ENCODE data around the gene MECP2. TPM values are rescaled to one million over a fixed set of nuclear protein-coding genes. Genes with fewer than 3 reads are reported as not detected.

MECP2 gene
- total and polyA plus RNA-seq, 2 donors (not counting 1 experiment from before 2014, with no cell fraction given): 11.5 to 24.9 TPM

DNA sequence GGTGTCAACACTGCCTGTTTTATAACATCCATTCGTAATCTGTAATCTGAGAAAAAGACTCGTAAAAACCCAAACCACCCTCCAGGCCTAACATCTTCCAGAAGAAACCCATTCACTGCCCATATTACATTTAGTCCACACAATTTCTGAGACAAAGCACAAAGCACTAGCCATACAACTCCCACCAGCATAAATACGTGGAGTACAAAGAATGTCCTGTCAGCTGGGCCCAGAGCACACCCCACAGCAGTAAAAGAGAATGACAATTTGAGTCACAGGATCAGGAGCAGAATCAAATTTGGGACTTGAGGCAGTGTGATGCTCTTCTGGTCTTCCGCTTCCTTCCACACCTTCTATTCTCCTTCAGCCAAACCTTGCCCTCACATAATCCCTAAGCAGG lies 6.8 kb downstream of the MECP2 start:
- H3K27me3 ChIP-seq (ENCODE audit: control insufficient read depth, insufficient read depth, low read length): no peaks in the 10 kb centered on the region
- no peak overlapping the region for H3K27ac ChIP-seq (ENCODE audit: insufficient read depth, low read length)
- TF ChIP-seq EZH2 (IDR thresholded peaks at IDR 0.05; ENCODE audit: low read length, missing control alignments): no peak
- TF ChIP-seq, protein P1, sequence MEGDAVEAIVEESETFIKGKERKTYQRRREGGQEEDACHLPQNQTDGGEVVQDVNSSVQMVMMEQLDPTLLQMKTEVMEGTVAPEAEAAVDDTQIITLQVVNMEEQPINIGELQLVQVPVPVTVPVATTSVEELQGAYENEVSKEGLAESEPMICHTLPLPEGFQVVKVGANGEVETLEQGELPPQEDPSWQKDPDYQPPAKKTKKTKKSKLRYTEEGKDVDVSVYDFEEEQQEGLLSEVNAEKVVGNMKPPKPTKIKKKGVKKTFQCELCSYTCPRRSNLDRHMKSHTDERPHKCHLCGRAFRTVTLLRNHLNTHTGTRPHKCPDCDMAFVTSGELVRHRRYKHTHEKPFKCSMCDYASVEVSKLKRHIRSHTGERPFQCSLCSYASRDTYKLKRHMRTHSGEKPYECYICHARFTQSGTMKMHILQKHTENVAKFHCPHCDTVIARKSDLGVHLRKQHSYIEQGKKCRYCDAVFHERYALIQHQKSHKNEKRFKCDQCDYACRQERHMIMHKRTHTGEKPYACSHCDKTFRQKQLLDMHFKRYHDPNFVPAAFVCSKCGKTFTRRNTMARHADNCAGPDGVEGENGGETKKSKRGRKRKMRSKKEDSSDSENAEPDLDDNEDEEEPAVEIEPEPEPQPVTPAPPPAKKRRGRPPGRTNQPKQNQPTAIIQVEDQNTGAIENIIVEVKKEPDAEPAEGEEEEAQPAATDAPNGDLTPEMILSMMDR (conservative IDR thresholded peaks at IDR 0.05 in 1 of 2, IDR thresholded peaks at IDR 0.05 in 1 of 2; ENCODE audit: low read depth in 1 of 2, low read length in 2 of 2): no peak
- H3K9ac ChIP-seq (ENCODE audit: insufficient read depth, low read length): no peak overlapping the region
- H3K4me1 ChIP-seq (ENCODE audit: control insufficient read depth, extremely low read depth, insufficient read depth, low read length): peaks cover 5% of the 10 kb centered on the region
- H3K79me2 ChIP-seq (ENCODE audit: control insufficient read depth, insufficient read depth, low read length): peaks cover 65% of the 10 kb centered on the region
- H3K9me3 ChIP-seq (ENCODE audit: control insufficient read depth, insufficient read depth, low read depth, low read length): no peaks in the 10 kb centered on the region
- no peaks in the 10 kb centered on the region for H4K20me1 ChIP-seq (ENCODE audit: control insufficient read depth, extremely low read depth, insufficient read depth, low read length)
- H3K4me2 ChIP-seq (ENCODE audit: extremely low read depth, insufficient read depth, low read length): no peak overlapping the region
- no peak overlapping the region for H2AFZ ChIP-seq (ENCODE audit: low read length)
- H3K36me3 ChIP-seq (ENCODE audit: control insufficient read depth, insufficient read depth, low read length): no peaks in the 10 kb centered on the region
- H3K4me3 ChIP-seq (replicated peaks in 1 of 4; ENCODE audit: control extremely low read depth in 1 of 4, insufficient read depth in 1 of 4, low read depth in 3 of 4, low read length in 4 of 4): no peak overlapping the region
- DNase-seq (ENCODE audit: low read depth in 2 of 2): no peak

DNA sequence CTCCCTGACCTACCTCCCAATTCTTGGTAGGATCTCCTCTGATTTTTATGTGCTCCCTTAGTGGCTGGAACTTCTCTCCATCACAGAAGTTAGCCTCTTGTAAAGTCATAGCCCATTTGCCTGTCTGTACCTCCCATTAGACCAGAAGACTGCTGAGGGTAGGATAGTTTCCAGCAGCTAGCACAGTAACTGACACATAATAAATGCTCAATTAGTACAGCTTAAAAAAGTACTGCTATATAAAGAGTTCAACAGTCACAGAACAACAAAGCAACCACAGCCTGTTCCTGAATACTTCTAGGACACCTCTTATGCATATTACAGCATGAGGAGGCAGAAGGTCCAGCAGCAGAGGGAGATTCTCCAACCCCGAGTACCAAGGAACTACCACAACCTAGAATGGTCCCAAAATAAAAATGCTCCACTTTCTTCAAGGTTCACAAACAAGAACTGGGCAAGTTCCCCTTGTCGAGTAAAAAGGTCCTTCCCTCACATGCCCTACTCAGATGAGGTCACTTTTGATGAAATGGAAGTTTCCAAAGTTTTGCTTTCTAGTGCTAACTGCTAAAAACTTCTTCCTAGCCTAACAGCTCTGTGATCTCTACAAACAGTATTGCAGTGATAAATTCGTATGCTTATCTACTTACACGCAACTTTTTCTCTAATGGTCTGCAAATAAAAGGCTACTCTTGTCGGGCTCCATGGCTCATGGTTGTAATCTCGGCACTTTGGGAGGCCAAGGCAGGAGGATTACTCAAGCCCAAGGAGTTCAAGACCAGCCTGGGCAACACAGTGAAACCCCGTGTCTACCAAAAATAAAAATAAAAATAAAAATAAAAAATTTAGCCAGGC lies 12.8 kb downstream of the MECP2 start:
- Histone ChIP-seq H2AFZ (ENCODE audit: low read length) (no peak overlapping the region), H3K79me2 (ENCODE audit: control insufficient read depth, insufficient read depth, low read length) (peaks cover 45% of the 10 kb centered on the region), H3K9ac (ENCODE audit: insufficient read depth, low read length) (no peak overlapping the region), H3K27ac (ENCODE audit: insufficient read depth, low read length) (no peak overlapping the region), H3K9me3 (ENCODE audit: control insufficient read depth, insufficient read depth, low read depth, low read length) (no peaks in the 10 kb centered on the region), H3K4me1 (ENCODE audit: control insufficient read depth, extremely low read depth, insufficient read depth, low read length) (peaks cover 9% of the 10 kb centered on the region), H3K36me3 (ENCODE audit: control insufficient read depth, insufficient read depth, low read length) (no peaks in the 10 kb centered on the region), H3K27me3 (ENCODE audit: control insufficient read depth, insufficient read depth, low read length) (no peaks in the 10 kb centered on the region), H3K4me2 (ENCODE audit: extremely low read depth, insufficient read depth, low read length) (no peak overlapping the region), H4K20me1 (ENCODE audit: control insufficient read depth, extremely low read depth, insufficient read depth, low read length) (no peaks in the 10 kb centered on the region), H3K4me3 (replicated peaks in 1 of 4; ENCODE audit: control extremely low read depth in 1 of 4, insufficient read depth in 1 of 4, low read depth in 3 of 4, low read length in 4 of 4) (no peak overlapping the region)
- TF ChIP-seq EZH2 (IDR thresholded peaks at IDR 0.05; ENCODE audit: low read length, missing control alignments): no peak
- TF ChIP-seq, protein P1 (conservative IDR thresholded peaks at IDR 0.05 in 1 of 2, IDR thresholded peaks at IDR 0.05 in 1 of 2; ENCODE audit: low read depth in 1 of 2, low read length in 2 of 2): no peak
- no peak for DNase-seq (ENCODE audit: low read depth in 2 of 2)

DNA sequence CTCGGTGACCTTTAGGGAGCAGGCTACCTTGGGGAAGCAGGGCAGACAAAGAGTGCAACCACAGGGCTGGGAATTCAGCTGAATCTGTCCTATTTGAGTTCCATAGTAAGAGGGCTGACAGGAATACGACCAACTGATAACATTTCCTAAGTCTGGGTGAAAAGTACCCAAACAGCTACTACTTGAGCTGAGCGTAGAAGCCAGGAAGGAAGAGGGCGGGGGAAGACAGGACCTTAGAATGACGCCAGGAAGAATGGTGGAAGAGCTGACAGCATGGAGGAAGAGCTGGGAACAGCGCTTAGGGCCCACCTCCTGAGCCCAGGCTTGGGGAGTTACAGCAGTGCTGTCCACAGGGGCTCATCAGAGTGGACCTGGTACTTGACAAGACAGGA lies 14.4 kb downstream of the MECP2 start:
- peak overlapping the region; percentile 38 for H3K4me2 ChIP-seq (ENCODE audit: extremely low read depth, insufficient read depth, low read length)
- peaks cover 9% of the 10 kb centered on the region for H3K4me1 ChIP-seq (ENCODE audit: control insufficient read depth, extremely low read depth, insufficient read depth, low read length)
- no peak for DNase-seq (ENCODE audit: low read depth in 2 of 2)
- no peak overlapping the region for H2AFZ ChIP-seq (ENCODE audit: low read length)
- H3K27ac ChIP-seq (ENCODE audit: insufficient read depth, low read length): no peak overlapping the region
- H3K9me3 ChIP-seq (ENCODE audit: control insufficient read depth, insufficient read depth, low read depth, low read length): no peaks in the 10 kb centered on the region
- TF ChIP-seq, protein P1 (conservative IDR thresholded peaks at IDR 0.05 in 1 of 2, IDR thresholded peaks at IDR 0.05 in 1 of 2; ENCODE audit: low read depth in 1 of 2, low read length in 2 of 2): no peak
- no peak for TF ChIP-seq EZH2 (IDR thresholded peaks at IDR 0.05; ENCODE audit: low read length, missing control alignments)
- no peak overlapping the region for H3K9ac ChIP-seq (ENCODE audit: insufficient read depth, low read length)
- no peak overlapping the region for H3K4me3 ChIP-seq (replicated peaks in 1 of 4; ENCODE audit: control extremely low read depth in 1 of 4, insufficient read depth in 1 of 4, low read depth in 3 of 4, low read length in 4 of 4)
- no peaks in the 10 kb centered on the region for H3K27me3 ChIP-seq (ENCODE audit: control insufficient read depth, insufficient read depth, low read length)
- no peaks in the 10 kb centered on the region for H4K20me1 ChIP-seq (ENCODE audit: control insufficient read depth, extremely low read depth, insufficient read depth, low read length)
- H3K79me2 ChIP-seq (ENCODE audit: control insufficient read depth, insufficient read depth, low read length): peaks cover 47% of the 10 kb centered on the region
- H3K36me3 ChIP-seq (ENCODE audit: control insufficient read depth, insufficient read depth, low read length): no peaks in the 10 kb centered on the region

Measured in fibroblast of lung (primary cell).